ENCODE measurements around the gene ADCY10. TPM values are rescaled to one million over a fixed set of nuclear protein-coding genes. Genes with fewer than 3 reads are reported as not detected.

The ADCY10 gene
- total and polyA plus RNA-seq, 2 donors (not counting 3 experiments of a cell fraction or from before 2014, with no cell fraction given): not detected

- Histone ChIP-seq H3K9me3 (replicated peaks; ENCODE audit: control insufficient read depth, insufficient read depth, low read length) (no peaks in the 10 kb centered on the region), H2AFZ (ENCODE audit: low read depth, low read length) (no peak overlapping the region), H3K4me2 (ENCODE audit: insufficient read depth, low read length) (no peak overlapping the region), H3K27ac (ENCODE audit: insufficient read depth, low read depth, low read length) (no peak overlapping the region), H3K27me3 (ENCODE audit: control insufficient read depth in 2 of 2, insufficient read depth in 2 of 2, low read length in 2 of 2) (no peaks in the 10 kb centered on the region), H3K9me1 (replicated peaks; ENCODE audit: control insufficient read depth, extremely low read depth, insufficient read depth, low read length) (no peaks in the 10 kb centered on the region), H4K20me1 (replicated peaks; ENCODE audit: control insufficient read depth, extremely low read depth, insufficient read depth, low read length) (no peaks in the 10 kb centered on the region), H3K9ac (replicated peaks; ENCODE audit: extremely low read depth, insufficient read depth, low read length) (no peak overlapping the region), H3K36me3 (ENCODE audit: control insufficient read depth in 2 of 2, extremely low read depth in 1 of 2, insufficient read depth in 2 of 2, low read length in 2 of 2) (peaks cover 0 to 9% of the 10 kb centered on the region in 2 experiments), H3K4me1 (ENCODE audit: control insufficient read depth, extremely low read depth, insufficient read depth, low read length) (no peaks in the 10 kb centered on the region), H3K4me3 (replicated peaks in 1 of 3; ENCODE audit: insufficient read depth in 1 of 3, low read depth in 1 of 3, low read length in 3 of 3) (no peak overlapping the region), H3K79me2 (ENCODE audit: control insufficient read depth, insufficient read depth, low read length) (no peaks in the 10 kb centered on the region)
- FAIRE-seq (no peak), DNase-seq (ENCODE audit: low read depth, low spot score) (no peak)
- intact Hi-C loops (cut with micrococcal nuclease): no loop called here
- BruUV-seq (replicated peaks): no TSS peak
- CTCF ChIA-PET: interaction anchor here (1.0 kb wide), 2 partner anchors 15 to 301 kb away, joined by 4 to 5 read pairs; no protein-coding TSS in a partner anchor
- dilution Hi-C loops (cut with MboI; ENCODE audit: extremely low pct_ligation_motif_present, low sequenced_read_pairs): no loop called here
- no peak for TF ChIP-seq GATA2 (IDR thresholded peaks at IDR 0.05; ENCODE audit: insufficient read depth, insufficient read length, low read depth, low read length)
- POLR2A ChIA-PET: no interaction called here
Measured at GRCh38 chr1:167781558-167781957, 132.4 kb downstream of the ADCY10 start.

- no peak overlapping the region for H3K27ac ChIP-seq (ENCODE audit: insufficient read depth, low read depth, low read length)
- TF ChIP-seq MAX (IDR thresholded peaks at IDR 0.05; ENCODE audit: insufficient read depth, insufficient read length) (no peak), EZH2 (IDR thresholded peaks at IDR 0.05; ENCODE audit: borderline replicate concordance, low read depth, low read length, severe bottlenecking) (no peak), CTCF (IDR thresholded peaks at IDR 0.05; ENCODE audit: extremely low read depth in 1 of 2, insufficient read depth in 1 of 2, low read depth in 1 of 2, low read length in 2 of 2) (no peak), FOS (IDR thresholded peaks at IDR 0.05; ENCODE audit: borderline replicate concordance, insufficient read depth, low read length) (no peak), POLR2A (IDR thresholded peaks at IDR 0.05; ENCODE audit: low read depth, low read length) (no peak), GATA2 (IDR thresholded peaks at IDR 0.05; ENCODE audit: insufficient read depth, insufficient read length, low read depth, low read length) (no peak), POLR2AphosphoS5 (IDR thresholded peaks at IDR 0.05; ENCODE audit: insufficient read depth, low read depth, low read length) (no peak), JUN (IDR thresholded peaks at IDR 0.05; ENCODE audit: borderline replicate concordance, insufficient read depth, insufficient read length, low read depth) (no peak), MYC (IDR thresholded peaks at IDR 0.05; ENCODE audit: low read depth, low read length) (no peak)
- no peaks in the 10 kb centered on the region for H3K27me3 ChIP-seq (ENCODE audit: control insufficient read depth in 2 of 2, insufficient read depth in 2 of 2, low read length in 2 of 2)
- dilution Hi-C loops (cut with MboI; ENCODE audit: extremely low pct_ligation_motif_present, low sequenced_read_pairs): no loop called here
- FAIRE-seq (no peak), DNase-seq (ENCODE audit: low read depth, low spot score) (no peak)
- CTCF ChIA-PET: no interaction called here
- no peak overlapping the region for H3K4me2 ChIP-seq (ENCODE audit: insufficient read depth, low read length)
- H3K4me3 ChIP-seq (replicated peaks in 1 of 3; ENCODE audit: insufficient read depth in 1 of 3, low read depth in 1 of 3, low read length in 3 of 3): no peak overlapping the region
- no peaks in the 10 kb centered on the region for H3K9me1 ChIP-seq (replicated peaks; ENCODE audit: control insufficient read depth, extremely low read depth, insufficient read depth, low read length)
- BruUV-seq (replicated peaks): no TSS peak
- no peak overlapping the region for H2AFZ ChIP-seq (ENCODE audit: low read depth, low read length)
- no peaks in the 10 kb centered on the region for H3K36me3 ChIP-seq (ENCODE audit: control insufficient read depth in 2 of 2, extremely low read depth in 1 of 2, insufficient read depth in 2 of 2, low read length in 2 of 2)
- no peak overlapping the region for H3K9ac ChIP-seq (replicated peaks; ENCODE audit: extremely low read depth, insufficient read depth, low read length)
- POLR2A ChIA-PET: no interaction called here
- intact Hi-C loops (cut with micrococcal nuclease): no loop called here
- no peaks in the 10 kb centered on the region for H3K9me3 ChIP-seq (replicated peaks; ENCODE audit: control insufficient read depth, insufficient read depth, low read length)
- no peaks in the 10 kb centered on the region for H3K79me2 ChIP-seq (ENCODE audit: control insufficient read depth, insufficient read depth, low read length)
- H4K20me1 ChIP-seq (replicated peaks; ENCODE audit: control insufficient read depth, extremely low read depth, insufficient read depth, low read length): no peaks in the 10 kb centered on the region
- peaks cover 20% of the 10 kb centered on the region for H3K4me1 ChIP-seq (ENCODE audit: control insufficient read depth, extremely low read depth, insufficient read depth, low read length)
Measured at GRCh38 chr1:167777269-167777650, 136.7 kb downstream of the ADCY10 start.
